OCI-LY7 (cell line): ENCODE data around the gene SNAPC2.

ENCODE experiments used
- CTCF ChIP-seq: fragments of 200-600 bp; sonication (generic); conservative IDR thresholded peaks from 2 replicates; pipeline ENCODE4 v1.5.1; 2014; ENCODE audit warnings: mild to moderate bottlenecking, antibody characterized with exemption, low read length, moderate library complexity, mixed read lengths
- EZH2phosphoT487 ChIP-seq: fragments of 200-600 bp; sonication (generic); IDR thresholded peaks from 2 replicates; pipeline ENCODE4 v1.6.1; 2018; ENCODE audit warnings: low read depth, borderline replicate concordance, mild to moderate bottlenecking, mixed run types, antibody characterized with exemption, low read length, moderate library complexity, mixed read lengths

GRCh38 chr19:7913652-7914051, 6.5 kb upstream of the SNAPC2 start:
- TF ChIP-seq CTCF (no peak), EZH2phosphoT487 (no peak)
